Measurements from ENCODE around the gene BAHCC1. TPM values are rescaled to one million over a fixed set of nuclear protein-coding genes. Genes with fewer than 3 reads are reported as not detected.
A peak's percentile ranks its signal among the peaks of the same experiment; 100 is the strongest.

The BAHCC1 gene
- total and polyA plus RNA-seq, 4 donors, result 3.9 to 49.3 (median 19.8) TPM

- Histone ChIP-seq H3K27me3 (ENCODE audit: control insufficient read depth in 1 of 2, insufficient read depth in 2 of 2, low read length in 1 of 2) (no peaks in the 10 kb centered on the region), H3K4me3 (ENCODE audit: low read length in 2 of 2) (no peak overlapping the region), H3K36me3 (ENCODE audit: control insufficient read depth in 1 of 2, insufficient read depth in 2 of 2, low read length in 1 of 2) (no peaks in the 10 kb centered on the region), H3K4me1 (ENCODE audit: control insufficient read depth in 1 of 2, insufficient read depth in 2 of 2, low read length in 2 of 2) (no peaks in the 10 kb centered on the region), H3K27ac (ENCODE audit: low read depth in 1 of 2, low read length in 2 of 2) (no peak overlapping the region), H3K9me3 (ENCODE audit: control insufficient read depth, low read length) (no peaks in the 10 kb centered on the region)
- DNase-seq (no peak), ATAC-seq (ENCODE audit: low FRiP score) (no peak)
- intact Hi-C loops (cut with DNase I), result no loop called here
- WGBS, 2 donors, result 82 to 86% methylated on average over 17 to 18 of the region's 18 CpGs
Measured at GRCh38 chr17:81468770-81469121, 73.5 kb downstream of the BAHCC1 start.

GRCh38 chr17:81469266-81469665 lies 74.0 kb downstream of the BAHCC1 start:
- no peaks in the 10 kb centered on the region for H3K4me1 ChIP-seq (ENCODE audit: control insufficient read depth in 1 of 2, insufficient read depth in 2 of 2, low read length in 2 of 2)
- no peak overlapping the region for H3K27ac ChIP-seq (ENCODE audit: low read depth in 1 of 2, low read length in 2 of 2)
- intact Hi-C loops (cut with DNase I), result no loop called here
- no peaks in the 10 kb centered on the region for H3K36me3 ChIP-seq (ENCODE audit: control insufficient read depth in 1 of 2, insufficient read depth in 2 of 2, low read length in 1 of 2)
- no peaks in the 10 kb centered on the region for H3K9me3 ChIP-seq (ENCODE audit: control insufficient read depth, low read length)
- H3K4me3 ChIP-seq (ENCODE audit: low read length in 2 of 2), result no peak overlapping the region
- H3K27me3 ChIP-seq (ENCODE audit: control insufficient read depth in 1 of 2, insufficient read depth in 2 of 2, low read length in 1 of 2), result no peaks in the 10 kb centered on the region
- ATAC-seq (ENCODE audit: low FRiP score) (no peak), DNase-seq (no peak)
- 92 to 94% methylated on average over 13 of the region's 13 CpGs for WGBS, 2 donors

- DNase-seq (no peak), ATAC-seq (ENCODE audit: low FRiP score) (no peak)
- Histone ChIP-seq H3K27me3 (ENCODE audit: control insufficient read depth in 1 of 2, insufficient read depth in 2 of 2, low read length in 1 of 2) (no peaks in the 10 kb centered on the region), H3K4me3 (ENCODE audit: low read length in 2 of 2) (no peak overlapping the region), H3K9me3 (ENCODE audit: control insufficient read depth, low read length) (no peaks in the 10 kb centered on the region), H3K36me3 (ENCODE audit: control insufficient read depth in 1 of 2, insufficient read depth in 2 of 2, low read length in 1 of 2) (no peaks in the 10 kb centered on the region), H3K27ac (ENCODE audit: low read depth in 1 of 2, low read length in 2 of 2) (no peak overlapping the region), H3K4me1 (ENCODE audit: control insufficient read depth in 1 of 2, insufficient read depth in 2 of 2, low read length in 2 of 2) (no peaks in the 10 kb centered on the region)
- WGBS, 2 donors, result 91 to 93% methylated on average over 9 of the region's 9 CpGs
- intact Hi-C loops (cut with DNase I), result no loop called here
Measured at GRCh38 chr17:81470270-81470943, 75.2 kb downstream of the BAHCC1 start.

- 69 to 70% methylated on average over 14 of the region's 14 CpGs for WGBS, 2 donors
- Histone ChIP-seq H3K27me3 (ENCODE audit: control insufficient read depth in 1 of 2, insufficient read depth in 2 of 2, low read length in 1 of 2) (no peaks in the 10 kb centered on the region), H3K27ac (ENCODE audit: low read depth in 1 of 2, low read length in 2 of 2) (no peak overlapping the region), H3K9me3 (ENCODE audit: control insufficient read depth, low read length) (no peaks in the 10 kb centered on the region), H3K4me1 (ENCODE audit: control insufficient read depth in 1 of 2, insufficient read depth in 2 of 2, low read length in 2 of 2) (no peaks in the 10 kb centered on the region), H3K4me3 (ENCODE audit: low read length in 2 of 2) (no peak overlapping the region), H3K36me3 (ENCODE audit: control insufficient read depth in 1 of 2, insufficient read depth in 2 of 2, low read length in 1 of 2) (no peaks in the 10 kb centered on the region)
- intact Hi-C loops (cut with DNase I), result no loop called here
- DNase-seq (no peak), ATAC-seq (ENCODE audit: low FRiP score) (no peak)
Measured at GRCh38 chr17:81470944-81471817, 75.9 kb downstream of the BAHCC1 start.

GRCh38 chr17:81471818-81472456 lies 76.7 kb downstream of the BAHCC1 start:
- H3K9me3 ChIP-seq (ENCODE audit: control insufficient read depth, low read length), result no peaks in the 10 kb centered on the region

GRCh38 chr17:81473019-81473418 lies 77.8 kb downstream of the BAHCC1 start:
- H3K4me1 ChIP-seq (ENCODE audit: control insufficient read depth in 1 of 2, insufficient read depth in 2 of 2, low read length in 2 of 2), result no peaks in the 10 kb centered on the region
- intact Hi-C loops (cut with DNase I), result no loop called here
- H3K4me3 ChIP-seq (ENCODE audit: low read length in 2 of 2), result no peak overlapping the region
- DNase-seq, result no peak
- no peak for ATAC-seq (ENCODE audit: low FRiP score)
- H3K9me3 ChIP-seq (ENCODE audit: control insufficient read depth, low read length), result no peaks in the 10 kb centered on the region
- H3K27me3 ChIP-seq (ENCODE audit: control insufficient read depth in 1 of 2, insufficient read depth in 2 of 2, low read length in 1 of 2), result no peaks in the 10 kb centered on the region
- H3K27ac ChIP-seq (ENCODE audit: low read depth in 1 of 2, low read length in 2 of 2), result no peak overlapping the region
- WGBS, 2 donors, result 54 to 62% methylated on average over 8 of the region's 8 CpGs
- no peaks in the 10 kb centered on the region for H3K36me3 ChIP-seq (ENCODE audit: control insufficient read depth in 1 of 2, insufficient read depth in 2 of 2, low read length in 1 of 2)

More at GRCh38 chr17:81471818-81472456, 76.7 kb downstream of the BAHCC1 start:
- Histone ChIP-seq H3K4me3 (ENCODE audit: low read length in 2 of 2) (no peak overlapping the region), H3K4me1 (ENCODE audit: control insufficient read depth in 1 of 2, insufficient read depth in 2 of 2, low read length in 2 of 2) (no peaks in the 10 kb centered on the region), H3K27me3 (ENCODE audit: control insufficient read depth in 1 of 2, insufficient read depth in 2 of 2, low read length in 1 of 2) (no peaks in the 10 kb centered on the region), H3K36me3 (ENCODE audit: control insufficient read depth in 1 of 2, insufficient read depth in 2 of 2, low read length in 1 of 2) (no peaks in the 10 kb centered on the region), H3K27ac (ENCODE audit: low read depth in 1 of 2, low read length in 2 of 2) (no peak overlapping the region)
- DNase-seq (peak in 1 of 2 donors; percentile 71), ATAC-seq (ENCODE audit: low FRiP score) (peak; percentile 46)
- WGBS, 2 donors, result 83 to 87% methylated on average over 24 to 28 of the region's 28 CpGs
- intact Hi-C loops (cut with DNase I), result no loop called here

- 89 to 90% methylated on average over 16 of the region's 16 CpGs for WGBS, 2 donors
- no peaks in the 10 kb centered on the region for H3K4me1 ChIP-seq (ENCODE audit: control insufficient read depth in 1 of 2, insufficient read depth in 2 of 2, low read length in 2 of 2)
- intact Hi-C loops (cut with DNase I), result no loop called here
- H3K4me3 ChIP-seq (ENCODE audit: low read length in 2 of 2), result no peak overlapping the region
- H3K36me3 ChIP-seq (ENCODE audit: control insufficient read depth in 1 of 2, insufficient read depth in 2 of 2, low read length in 1 of 2), result no peaks in the 10 kb centered on the region
- no peak overlapping the region for H3K27ac ChIP-seq (ENCODE audit: low read depth in 1 of 2, low read length in 2 of 2)
- H3K27me3 ChIP-seq (ENCODE audit: control insufficient read depth in 1 of 2, insufficient read depth in 2 of 2, low read length in 1 of 2), result no peaks in the 10 kb centered on the region
- ATAC-seq (ENCODE audit: low FRiP score), result no peak
- no peaks in the 10 kb centered on the region for H3K9me3 ChIP-seq (ENCODE audit: control insufficient read depth, low read length)
- DNase-seq, result no peak
Measured at GRCh38 chr17:81474958-81475357, 79.7 kb downstream of the BAHCC1 start.

GRCh38 chr17:81476097-81476496 lies 80.8 kb downstream of the BAHCC1 start:
- DNase-seq (no peak), ATAC-seq (ENCODE audit: low FRiP score) (no peak)
- intact Hi-C loops (cut with DNase I), result no loop called here
- WGBS, 2 donors, result 95% methylated on average over 7 of the region's 7 CpGs
- H3K4me3 ChIP-seq (ENCODE audit: low read length in 2 of 2), result no peak overlapping the region
- no peaks in the 10 kb centered on the region for H3K36me3 ChIP-seq (ENCODE audit: control insufficient read depth in 1 of 2, insufficient read depth in 2 of 2, low read length in 1 of 2)
- no peaks in the 10 kb centered on the region for H3K9me3 ChIP-seq (ENCODE audit: control insufficient read depth, low read length)
- H3K27ac ChIP-seq (ENCODE audit: low read depth in 1 of 2, low read length in 2 of 2), result no peak overlapping the region
- no peaks in the 10 kb centered on the region for H3K4me1 ChIP-seq (ENCODE audit: control insufficient read depth in 1 of 2, insufficient read depth in 2 of 2, low read length in 2 of 2)
- no peaks in the 10 kb centered on the region for H3K27me3 ChIP-seq (ENCODE audit: control insufficient read depth in 1 of 2, insufficient read depth in 2 of 2, low read length in 1 of 2)
